GM12878 (cell line): ENCODE measurements around the gene TUBGCP2. TPM values are rescaled to one million over a fixed set of nuclear protein-coding genes. Genes with fewer than 3 reads are reported as not detected.

Experiments
- ATAC-seq: fragments of 200-7000 bp; cut with Tn5 transposase; 3 replicates; pipeline ENCODE4 v1.9.1; 2020; ENCODE audit warnings: mild to moderate bottlenecking, moderate library complexity
- BruUV-seq: library from RNA; stranded (reverse); fragments of 400-500 nt; replicated peaks from 2 replicates; lab custom pipeline; 2021; lab: Mats Ljungman, UMichigan
- CTCF ChIA-PET: fragments of 300-600 bp; sonication (Branson Sonifier 250); formaldehyde crosslinking; extraction: SDS; loops from one replicate; lab custom pipeline; 2021; ENCODE audit warnings: inconsistent platforms; lab: Yijun Ruan, JAX
- POLR2A ChIA-PET: fragments of 350-600 bp; formaldehyde crosslinking; extraction: SDS; loops from one replicate; lab custom pipeline; 2021; ENCODE audit warnings: inconsistent platforms; lab: Charles Lee
- RAD21 ChIA-PET: fragments of 300-600 bp; sonication (Branson Sonifier 250); formaldehyde crosslinking; loops from one replicate; lab custom pipeline; 2023; ENCODE audit warnings: antibody characterized with exemption; ENCODE audit not compliant: unreplicated experiment; lab: Charles Lee
- SMC1A ChIA-PET: fragments of 300-600 bp; sonication (Branson Sonifier 250); formaldehyde crosslinking; loops from one replicate; lab custom pipeline; 2023; ENCODE audit not compliant: unreplicated experiment, uncharacterized antibody; lab: Charles Lee
- DNase-seq: peaks from one replicate; pipeline ENCODE4 v3.0.0-alpha.2; 2011; ENCODE audit warnings: low read depth, low spot score
- FAIRE-seq: peaks from 3 replicates; lab custom pipeline; 2011; peaks lifted over from hg19 to GRCh38; lab: Jason Lieb, UNC
- H2AFZ ChIP-seq: 2 replicates; pipeline ENCODE4 v1.6.0; 2011; ENCODE audit warnings: low read depth, low read length, control low read depth; ENCODE audit not compliant: control insufficient read depth
- H3K27ac ChIP-seq: 2 replicates; pipeline ENCODE4 v1.5.1; 2011; ENCODE audit warnings: control low read depth; ENCODE audit not compliant: control insufficient read depth, insufficient read depth
- H3K27me3 ChIP-seq, 2 experiments: replicated peaks in 1 of 2; 2 replicates each; pipeline versions ENCODE4 v1.6.0 to v1.6.1; 2011; ENCODE audit warnings: low read length in 1 of 2; ENCODE audit not compliant: control insufficient read depth in 2 of 2, insufficient read depth in 2 of 2
- H3K36me3 ChIP-seq, 2 experiments: 2 replicates each; pipeline ENCODE4 v1.5.1; 2011; ENCODE audit warnings: low read length in 1 of 2; ENCODE audit not compliant: control insufficient read depth in 2 of 2, insufficient read depth in 2 of 2
- H3K4me1 ChIP-seq: 2 replicates; pipeline ENCODE4 v1.6.1; 2011; ENCODE audit warnings: mild to moderate bottlenecking, low read length, moderate library complexity, mixed read lengths; ENCODE audit not compliant: control insufficient read depth, insufficient read depth
- H3K4me2 ChIP-seq: 2 replicates; pipeline ENCODE4 v1.6.0; 2011; ENCODE audit warnings: control low read depth; ENCODE audit not compliant: control insufficient read depth, insufficient read depth
- H3K4me3 ChIP-seq: fragments of 200-600 bp; sonication (generic); 2 replicates; pipeline ENCODE4 v1.5.1; 2016
- H3K79me2 ChIP-seq: 2 replicates; pipeline ENCODE4 v1.6.0; 2011; ENCODE audit warnings: low read length; ENCODE audit not compliant: control insufficient read depth, insufficient read depth
- H3K9ac ChIP-seq: 2 replicates; pipeline ENCODE4 v1.8.0; 2011; ENCODE audit warnings: low read length, control low read depth, mixed read lengths; ENCODE audit not compliant: control insufficient read depth, insufficient read depth
- H3K9me3 ChIP-seq: replicated peaks from 3 replicates; pipeline ENCODE4 v1.5.1; 2011; ENCODE audit warnings: mild to moderate bottlenecking, low read length; ENCODE audit not compliant: control insufficient read depth, insufficient read depth
- H4K20me1 ChIP-seq: 2 replicates; pipeline ENCODE4 v1.6.0; 2011; ENCODE audit not compliant: control insufficient read depth, insufficient read depth
- CEBPZ ChIP-seq: fragments of 150-350 bp; IDR thresholded peaks from 2 replicates; pipeline ENCODE4 v1.6.1; 2016; ENCODE audit warnings: low read depth, low read length
- CHD1 ChIP-seq: IDR thresholded peaks from 2 replicates; pipeline ENCODE4 v1.6.1; 2012; ENCODE audit warnings: low read depth, low read length, improper control_type of control experiment
- FOXM1 ChIP-seq: IDR thresholded peaks from 2 replicates; pipeline ENCODE4 v1.6.1; 2012; ENCODE audit warnings: low read depth, mild to moderate bottlenecking, inconsistent platforms, low read length, moderate library complexity
- GABPA ChIP-seq: IDR thresholded peaks from 2 replicates; pipeline ENCODE4 v1.6.1; 2014; ENCODE audit warnings: antibody characterized with exemption, low read depth, mild to moderate bottlenecking, inconsistent platforms
- GATAD2B ChIP-seq: fragments of 450-650 bp; conservative IDR thresholded peaks from 2 replicates; pipeline ENCODE4 v1.6.1; 2017; ENCODE audit warnings: low read depth, mild to moderate bottlenecking, moderate library complexity
- ZNF24 ChIP-seq: fragments of 450-650 bp; IDR thresholded peaks from 2 replicates; pipeline ENCODE4 v1.6.1; 2017; ENCODE audit warnings: antibody characterized with exemption, mild to moderate bottlenecking
- WGBS: methylation state at CpG from one replicate; pipeline ENCODE4 v1.1.6; 2016; ENCODE audit warnings: low lambda C conversion rate; ENCODE audit not compliant: insufficient replicate concordance, insufficient coverage; ENCODE audit errors: missing lambda C conversion rate; 5-methylcytosine and 5-hydroxymethylcytosine counted together
- in situ Hi-C: fragments of 300-500 bp; cut with MboI; formaldehyde crosslinking; loops from 9 replicates; pipeline ENCODE4 v1.14.3; 2018; ENCODE audit warnings: mixed read lengths
- intact Hi-C: fragments of 100-400 bp; cut with micrococcal nuclease; formaldehyde crosslinking; loops from one replicate; pipeline ENCODE4 v1.14.2; 2022; ENCODE audit not compliant: unreplicated experiment
- polyA plus RNA-seq, 11 experiments: library from polyadenylated mRNA; depleted of rRNA in 4 of 11; unstranded in 6 of 11; stranded (reverse) in 5 of 11; fragments of >200 nt; fragmentation: Nextera tagmentation in 4 of 11; fragmentation: Illumina TruSeq in 1 of 11; extraction: Ambion mirVana in 4 of 11; extraction: Trizol in 1 of 11; gene quantifications; 1 replicate in 1 of 11; 2 replicates in 10 of 11; pipeline versions ENCODE4 v1.2.1 to v1.2.3, GENCODE V29; 2011 to 2016; ENCODE audit warnings: inconsistent platforms in 2 of 11, missing spikeins in 2 of 11, low read depth in 1 of 11
- total RNA-seq, 4 experiments: library from RNA; depleted of rRNA in 3 of 4; stranded (reverse); fragments of >200 nt in 3 of 4; fragmentation: Illumina TruSeq in 1 of 4; extraction: Trizol in 1 of 4; gene quantifications; 2 replicates each; pipeline versions ENCODE4 v1.2.1 to v1.2.3, GENCODE V29; 2013 to 2021

TUBGCP2 gene
- total and polyA plus RNA-seq, 10 of the 15 experiments (the other 5 are each of a cell fraction or from before 2014, with no cell fraction given), result 4.8 to 47.1 (median 34.7) TPM

- Histone ChIP-seq H3K27ac (no peak overlapping the region), H3K4me3 (no peak overlapping the region), H3K36me3 (peaks cover 0 to 4% of the 10 kb centered on the region in 2 experiments; a peak in 1 of 4 replicates), H4K20me1 (no peaks in the 10 kb centered on the region), H3K27me3 (no peaks in the 10 kb centered on the region), H3K9me3 (no peaks in the 10 kb centered on the region; the same call in 2 of the 3 replicates), H3K9ac (no peak overlapping the region), H3K4me1 (no peaks in the 10 kb centered on the region), H3K79me2 (no peaks in the 10 kb centered on the region), H2AFZ (no peak overlapping the region), H3K4me2 (no peak overlapping the region)
- no peak for FAIRE-seq
- no peak for TF ChIP-seq CEBPZ
- TF ChIP-seq GABPA, result no peak
- TF ChIP-seq CHD1, result no peak
- no peak for TF ChIP-seq ZNF24
- TF ChIP-seq GATAD2B, result no peak
- TF ChIP-seq FOXM1, result no peak
- ChIA-PET POLR2A (no interaction called here), SMC1A (no interaction called here), RAD21 (no interaction called here), CTCF (no interaction called here)
- DNase-seq, result no peak
- ATAC-seq, result no peak
- 100% methylated on average over 4 of the region's 7 CpGs for whole genome bisulfite sequencing
- in situ Hi-C loops, result no loop called here
- intact Hi-C loops, result no loop called here
- no TSS peak for BruUV-seq
Observed at GRCh38 chr10:133316732-133317131, 8.1 kb upstream of the TUBGCP2 start.
